ENCODE data around the gene SCAI. TPM values are rescaled to one million over a fixed set of nuclear protein-coding genes. Genes with fewer than 3 reads are reported as not detected.

Gene SCAI
- total RNA-seq, 1 experiment from 2014 or later = 4.7 TPM

DNA sequence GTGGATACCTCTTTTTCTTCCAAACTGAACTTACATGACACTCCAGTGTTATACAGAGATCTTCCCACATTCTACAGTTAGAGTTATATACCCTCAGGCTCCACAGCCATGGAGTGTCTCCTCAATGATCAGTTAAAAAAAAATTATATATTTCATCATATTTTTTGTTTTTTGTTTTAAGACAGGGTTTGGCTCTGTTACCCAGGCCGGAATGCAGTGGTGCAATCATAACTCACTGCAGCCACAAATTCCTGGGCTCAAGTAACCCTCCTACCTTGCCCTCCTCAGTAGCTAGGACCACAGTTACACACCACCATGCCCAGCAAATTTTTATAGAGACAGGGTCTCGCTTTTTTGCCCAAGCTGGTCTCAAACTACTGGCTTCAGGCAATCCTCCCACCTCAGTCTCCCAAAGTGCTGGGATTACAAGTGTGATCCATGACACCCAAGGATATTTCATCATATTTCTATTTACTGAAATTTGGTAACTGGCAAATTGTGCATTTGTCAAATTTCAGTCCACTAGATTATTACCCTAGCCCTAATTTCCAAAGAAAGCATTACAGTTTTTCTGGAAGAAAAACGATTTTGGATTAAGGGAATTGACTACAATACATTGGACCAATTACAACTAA is 18.1 kb upstream of the SCAI start:
- intact Hi-C loops (cut with micrococcal nuclease; ENCODE audit: unreplicated experiment) (no loop called here), in situ Hi-C loops (cut with HindIII; ENCODE audit: low pct_unique_long_range_greater_than_20kb, low sequenced_read_pairs) (no loop called here)
- ChIA-PET POLR2A (no interaction called here), CTCF (no interaction called here)
- H3K36me3 ChIP-seq (ENCODE audit: control insufficient read depth, insufficient read depth, low read length) = no peaks in the 10 kb centered on the region; the same call in 1 of the 2 replicates
- H3K4me1 ChIP-seq (ENCODE audit: control insufficient read depth, insufficient read depth, low read length) = no peaks in the 10 kb centered on the region
- no TSS peak for BruUV-seq (replicated peaks)
- no peak overlapping the region for H3K27ac ChIP-seq (ENCODE audit: low read length)
- H3K9me3 ChIP-seq (ENCODE audit: control insufficient read depth, insufficient read depth, low read depth, low read length) = no peaks in the 10 kb centered on the region
- ATAC-seq = no peak
- no peak overlapping the region for H3K4me3 ChIP-seq (ENCODE audit: low read depth in 2 of 2, low read length in 2 of 2)
- no peak for DNase-seq (ENCODE audit: low read depth, low spot score)
- no peaks in the 10 kb centered on the region for H3K27me3 ChIP-seq (ENCODE audit: control insufficient read depth, insufficient read depth, low read length)
- no peak for TF ChIP-seq SIN3A (IDR thresholded peaks at IDR 0.05; ENCODE audit: borderline replicate concordance, insufficient read depth, low read depth, low read length)
- TF ChIP-seq TCF7L2 (IDR thresholded peaks at IDR 0.05; ENCODE audit: low read depth, low read length) = no peak
- TF ChIP-seq, protein P1, sequence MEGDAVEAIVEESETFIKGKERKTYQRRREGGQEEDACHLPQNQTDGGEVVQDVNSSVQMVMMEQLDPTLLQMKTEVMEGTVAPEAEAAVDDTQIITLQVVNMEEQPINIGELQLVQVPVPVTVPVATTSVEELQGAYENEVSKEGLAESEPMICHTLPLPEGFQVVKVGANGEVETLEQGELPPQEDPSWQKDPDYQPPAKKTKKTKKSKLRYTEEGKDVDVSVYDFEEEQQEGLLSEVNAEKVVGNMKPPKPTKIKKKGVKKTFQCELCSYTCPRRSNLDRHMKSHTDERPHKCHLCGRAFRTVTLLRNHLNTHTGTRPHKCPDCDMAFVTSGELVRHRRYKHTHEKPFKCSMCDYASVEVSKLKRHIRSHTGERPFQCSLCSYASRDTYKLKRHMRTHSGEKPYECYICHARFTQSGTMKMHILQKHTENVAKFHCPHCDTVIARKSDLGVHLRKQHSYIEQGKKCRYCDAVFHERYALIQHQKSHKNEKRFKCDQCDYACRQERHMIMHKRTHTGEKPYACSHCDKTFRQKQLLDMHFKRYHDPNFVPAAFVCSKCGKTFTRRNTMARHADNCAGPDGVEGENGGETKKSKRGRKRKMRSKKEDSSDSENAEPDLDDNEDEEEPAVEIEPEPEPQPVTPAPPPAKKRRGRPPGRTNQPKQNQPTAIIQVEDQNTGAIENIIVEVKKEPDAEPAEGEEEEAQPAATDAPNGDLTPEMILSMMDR (IDR thresholded peaks at IDR 0.05) = no peak

DNA sequence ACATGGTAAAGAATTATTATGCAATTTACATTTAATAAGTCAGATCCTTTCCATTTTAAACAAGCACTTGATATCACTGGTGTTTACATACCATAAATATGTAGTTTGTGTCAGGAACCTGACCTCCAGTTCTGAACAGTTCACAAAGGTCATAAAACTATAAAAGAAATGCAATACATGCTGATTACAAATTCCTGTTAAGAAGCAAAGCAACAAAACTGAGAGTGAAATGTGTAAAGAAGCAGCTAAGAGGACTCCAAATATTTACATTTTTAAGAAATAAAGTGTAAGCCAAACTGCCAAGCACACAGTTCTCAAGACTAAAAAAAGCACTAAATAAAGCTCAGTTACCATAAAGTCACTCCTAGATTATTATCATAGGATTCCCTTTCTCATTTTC is 17.4 kb upstream of the SCAI start:
- ChIA-PET POLR2A (no interaction called here), CTCF (no interaction called here)

DNA sequence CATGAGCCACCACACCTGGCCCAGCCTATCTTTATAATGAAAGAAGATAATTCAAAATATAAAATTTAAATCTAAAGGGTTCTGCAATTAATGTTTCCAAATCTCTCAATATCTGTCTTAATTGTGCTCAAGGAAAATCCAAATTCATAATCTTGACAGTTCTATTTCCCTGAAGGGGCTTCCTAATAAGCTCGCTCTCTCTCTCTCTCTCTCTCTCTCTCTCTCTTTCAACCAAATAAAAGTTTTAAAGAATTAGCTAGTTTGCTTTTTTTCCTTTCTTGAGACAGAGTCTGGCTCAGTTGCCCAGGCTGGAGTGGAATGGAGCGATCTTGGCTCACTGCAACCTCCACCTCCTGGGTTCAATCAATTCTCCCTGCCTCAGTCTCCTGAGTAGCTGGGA is 13.2 kb upstream of the SCAI start:
- ATAC-seq (no peak), DNase-seq (ENCODE audit: low read depth, low spot score) (no peak)
- Histone ChIP-seq H3K4me1 (ENCODE audit: control insufficient read depth, insufficient read depth, low read length) (no peaks in the 10 kb centered on the region), H3K9me3 (ENCODE audit: control insufficient read depth, insufficient read depth, low read depth, low read length) (no peaks in the 10 kb centered on the region), H3K27me3 (ENCODE audit: control insufficient read depth, insufficient read depth, low read length) (no peaks in the 10 kb centered on the region), H3K36me3 (ENCODE audit: control insufficient read depth, insufficient read depth, low read length) (no peaks in the 10 kb centered on the region; the same call in none of the 2 replicates), H3K4me3 (ENCODE audit: low read depth in 2 of 2, low read length in 2 of 2) (no peak overlapping the region), H3K27ac (ENCODE audit: low read length) (no peak overlapping the region)
- intact Hi-C loops (cut with micrococcal nuclease; ENCODE audit: unreplicated experiment) (no loop called here), in situ Hi-C loops (cut with HindIII; ENCODE audit: low pct_unique_long_range_greater_than_20kb, low sequenced_read_pairs) (no loop called here)
- CTCF ChIA-PET = no interaction called here
- POLR2A ChIA-PET = no interaction called here
- TF ChIP-seq POLR2AphosphoS5 (IDR thresholded peaks at IDR 0.05; ENCODE audit: low read depth, low read length) = no peak
- no peak for TF ChIP-seq SIN3A (IDR thresholded peaks at IDR 0.05; ENCODE audit: borderline replicate concordance, insufficient read depth, low read depth, low read length)
- TF ChIP-seq TCF7L2 (IDR thresholded peaks at IDR 0.05; ENCODE audit: low read depth, low read length) = no peak
- TF ChIP-seq, protein P2, sequence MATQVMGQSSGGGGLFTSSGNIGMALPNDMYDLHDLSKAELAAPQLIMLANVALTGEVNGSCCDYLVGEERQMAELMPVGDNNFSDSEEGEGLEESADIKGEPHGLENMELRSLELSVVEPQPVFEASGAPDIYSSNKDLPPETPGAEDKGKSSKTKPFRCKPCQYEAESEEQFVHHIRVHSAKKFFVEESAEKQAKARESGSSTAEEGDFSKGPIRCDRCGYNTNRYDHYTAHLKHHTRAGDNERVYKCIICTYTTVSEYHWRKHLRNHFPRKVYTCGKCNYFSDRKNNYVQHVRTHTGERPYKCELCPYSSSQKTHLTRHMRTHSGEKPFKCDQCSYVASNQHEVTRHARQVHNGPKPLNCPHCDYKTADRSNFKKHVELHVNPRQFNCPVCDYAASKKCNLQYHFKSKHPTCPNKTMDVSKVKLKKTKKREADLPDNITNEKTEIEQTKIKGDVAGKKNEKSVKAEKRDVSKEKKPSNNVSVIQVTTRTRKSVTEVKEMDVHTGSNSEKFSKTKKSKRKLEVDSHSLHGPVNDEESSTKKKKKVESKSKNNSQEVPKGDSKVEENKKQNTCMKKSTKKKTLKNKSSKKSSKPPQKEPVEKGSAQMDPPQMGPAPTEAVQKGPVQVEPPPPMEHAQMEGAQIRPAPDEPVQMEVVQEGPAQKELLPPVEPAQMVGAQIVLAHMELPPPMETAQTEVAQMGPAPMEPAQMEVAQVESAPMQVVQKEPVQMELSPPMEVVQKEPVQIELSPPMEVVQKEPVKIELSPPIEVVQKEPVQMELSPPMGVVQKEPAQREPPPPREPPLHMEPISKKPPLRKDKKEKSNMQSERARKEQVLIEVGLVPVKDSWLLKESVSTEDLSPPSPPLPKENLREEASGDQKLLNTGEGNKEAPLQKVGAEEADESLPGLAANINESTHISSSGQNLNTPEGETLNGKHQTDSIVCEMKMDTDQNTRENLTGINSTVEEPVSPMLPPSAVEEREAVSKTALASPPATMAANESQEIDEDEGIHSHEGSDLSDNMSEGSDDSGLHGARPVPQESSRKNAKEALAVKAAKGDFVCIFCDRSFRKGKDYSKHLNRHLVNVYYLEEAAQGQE (IDR thresholded peaks at IDR 0.05; ENCODE audit: insufficient read depth in 1 of 2, low read depth in 2 of 2, low read length in 1 of 2) = no peak
- TF ChIP-seq, protein P1 (IDR thresholded peaks at IDR 0.05) = no peak
- no TSS peak for BruUV-seq (replicated peaks)

More for the DNA sequence above, 17.4 kb upstream of the SCAI start:
- Histone ChIP-seq H3K4me1 (ENCODE audit: control insufficient read depth, insufficient read depth, low read length) (no peaks in the 10 kb centered on the region), H3K27ac (ENCODE audit: low read length) (no peak overlapping the region), H3K4me3 (ENCODE audit: low read depth in 2 of 2, low read length in 2 of 2) (no peak overlapping the region), H3K9me3 (ENCODE audit: control insufficient read depth, insufficient read depth, low read depth, low read length) (no peaks in the 10 kb centered on the region), H3K36me3 (ENCODE audit: control insufficient read depth, insufficient read depth, low read length) (no peaks in the 10 kb centered on the region; the same call in 1 of the 2 replicates), H3K27me3 (ENCODE audit: control insufficient read depth, insufficient read depth, low read length) (no peaks in the 10 kb centered on the region)
- ATAC-seq = no peak
- intact Hi-C loops (cut with micrococcal nuclease; ENCODE audit: unreplicated experiment) (no loop called here), in situ Hi-C loops (cut with HindIII; ENCODE audit: low pct_unique_long_range_greater_than_20kb, low sequenced_read_pairs) (no loop called here)
- no peak for DNase-seq (ENCODE audit: low read depth, low spot score)
- no TSS peak for BruUV-seq (replicated peaks)
- no peak for TF ChIP-seq POLR2AphosphoS5 (IDR thresholded peaks at IDR 0.05; ENCODE audit: low read depth, low read length)

Measured in Panc1 (cell line).